ENCODE results near the gene AAMP.

GRCh38 chr2:218296847-218297246, 26.9 kb upstream of the AAMP start:
- TF ChIP-seq CTCF (IDR thresholded peaks at IDR 0.05), result no peak
- TF ChIP-seq ZFX (IDR thresholded peaks at IDR 0.05; ENCODE audit: borderline replicate concordance), result no peak

Measured in 22Rv1 (cell line).